Lower leg skin (tissue), 3 donors: ENCODE results near the gene VPREB1.

Experiments used
- CTCF ChIP-seq, 3 donors: fragments of 450-650 bp; IDR thresholded peaks; one replicate each; pipeline ENCODE4 v1.5.1; 2016; ENCODE audit warnings: antibody characterized with exemption in 3 of 3, mild to moderate bottlenecking in 3 of 3, moderate library complexity in 2 of 3
- POLR2A ChIP-seq, 2 donors: fragments of 450-650 bp; IDR thresholded peaks; one replicate each; pipeline ENCODE4 v1.6.1; 2016 to 2017; ENCODE audit warnings: antibody characterized with exemption in 2 of 2, mild to moderate bottlenecking in 1 of 2, moderate library complexity in 1 of 2

DNA sequence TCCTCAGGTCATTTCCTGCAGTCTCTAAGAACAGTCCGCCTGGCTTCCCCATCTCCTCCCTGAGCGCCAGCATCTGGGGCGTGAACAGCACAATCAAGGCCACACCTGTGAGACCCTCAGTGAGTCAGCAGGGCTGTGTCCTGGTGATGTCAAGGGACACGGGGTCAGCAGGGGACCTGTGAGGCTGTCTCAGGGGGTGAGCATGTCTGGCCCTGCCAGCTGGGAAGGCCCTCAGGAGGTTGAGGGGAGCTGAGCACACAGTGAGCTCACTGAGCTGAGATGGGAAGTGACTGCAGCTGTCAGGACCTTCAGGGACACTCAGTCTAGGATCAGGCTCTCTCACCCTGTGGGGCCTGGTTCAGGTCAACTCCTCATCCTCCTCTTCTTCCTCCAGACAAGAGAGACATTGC, 46.6 kb upstream of the VPREB1 start:
- TF ChIP-seq POLR2A (IDR thresholded peaks at IDR 0.05) = no peak
- no peak for TF ChIP-seq CTCF (IDR thresholded peaks at IDR 0.05)
